SK-N-SH treated with all-trans-retinoic acid at 6 μM for 48 hours (cell line): ENCODE data around the gene IL17RD.

Experiments used
- ATAC-seq: fragments of 200-7000 bp; cut with Tn5 transposase; 3 replicates; pipeline ENCODE4 v1.9.1; 2020; ENCODE audit warnings: mild to moderate bottlenecking, moderate library complexity
- BACH2 ChIP-seq: fragments of 250-450 bp; sonication (Bioruptor Pico); IDR thresholded peaks from 2 replicates; pipeline ENCODE4 v1.9.0; 2021; ENCODE audit warnings: mild to moderate bottlenecking, borderline replicate concordance
- CSDC2 ChIP-seq: fragments of 250-450 bp; sonication (Bioruptor Pico); IDR thresholded peaks from 2 replicates; pipeline ENCODE4 v1.5.0; 2020; ENCODE audit warnings: mild to moderate bottlenecking, moderate library complexity
- CSRNP3 ChIP-seq: fragments of 250-450 bp; sonication (Bioruptor Pico); IDR thresholded peaks from 2 replicates; pipeline ENCODE4 v1.5.1; 2021; ENCODE audit warnings: mild to moderate bottlenecking, moderate library complexity
- ESRRG ChIP-seq: fragments of 250-450 bp; sonication (Bioruptor Pico); IDR thresholded peaks from 2 replicates; pipeline ENCODE4 v1.6.1; 2021; ENCODE audit warnings: mild to moderate bottlenecking
- GLIS3 ChIP-seq: fragments of 250-450 bp; sonication (Bioruptor Pico); IDR thresholded peaks from 2 replicates; pipeline ENCODE4 v1.5.0; 2020; ENCODE audit warnings: mild to moderate bottlenecking, moderate library complexity
- ISL1 ChIP-seq: fragments of 250-450 bp; sonication (Bioruptor Pico); IDR thresholded peaks from 2 replicates; pipeline ENCODE4 v2.1.2; 2022; ENCODE audit warnings: mild to moderate bottlenecking, moderate library complexity
- OSR1 ChIP-seq: fragments of 250-450 bp; sonication (Bioruptor Pico); IDR thresholded peaks from 2 replicates; pipeline ENCODE4 v1.8.0; 2022; ENCODE audit warnings: moderate library complexity, mild to moderate bottlenecking, inconsistent platforms
- PATZ1 ChIP-seq: fragments of 250-450 bp; sonication (Bioruptor Pico); IDR thresholded peaks from 2 replicates; pipeline ENCODE4 v1.8.0; 2020; ENCODE audit warnings: mild to moderate bottlenecking, moderate library complexity, borderline replicate concordance
- PPARA ChIP-seq: fragments of 250-450 bp; sonication (Bioruptor Pico); IDR thresholded peaks from 2 replicates; pipeline ENCODE4 v1.5.0; 2020; ENCODE audit warnings: mild to moderate bottlenecking, borderline replicate concordance
- RARB ChIP-seq: fragments of 250-450 bp; sonication (Bioruptor Pico); IDR thresholded peaks from 2 replicates; pipeline ENCODE4 v1.8.0; 2021; ENCODE audit warnings: mild to moderate bottlenecking, moderate library complexity
- SNAI2 ChIP-seq: fragments of 250-450 bp; sonication (Bioruptor Pico); IDR thresholded peaks from 2 replicates; pipeline ENCODE4 v1.5.0; 2020; ENCODE audit warnings: mild to moderate bottlenecking, moderate library complexity
- TCF4 ChIP-seq: fragments of 250-450 bp; sonication (Bioruptor Pico); IDR thresholded peaks from 2 replicates; pipeline ENCODE4 v1.8.0; 2021; ENCODE audit warnings: mild to moderate bottlenecking, moderate library complexity, borderline replicate concordance
- TOX ChIP-seq: fragments of 250-450 bp; sonication (Bioruptor Pico); IDR thresholded peaks from 2 replicates; pipeline ENCODE4 v1.8.0; 2021; ENCODE audit warnings: mild to moderate bottlenecking, moderate library complexity, borderline replicate concordance
- TSHZ2 ChIP-seq: fragments of 250-450 bp; sonication (Bioruptor Pico); IDR thresholded peaks from 2 replicates; pipeline ENCODE4 v1.5.0; 2020; ENCODE audit warnings: mild to moderate bottlenecking, moderate library complexity
- ZC3H10 ChIP-seq: fragments of 250-450 bp; sonication (Bioruptor Pico); IDR thresholded peaks from 2 replicates; pipeline ENCODE4 v1.5.1; 2021; ENCODE audit warnings: mild to moderate bottlenecking, moderate library complexity
- ZFP3 ChIP-seq: fragments of 250-450 bp; sonication (Bioruptor Pico); IDR thresholded peaks from 2 replicates; pipeline ENCODE4 v1.5.0; 2020; ENCODE audit warnings: mild to moderate bottlenecking, moderate library complexity
- ZFP30 ChIP-seq: fragments of 450-650 bp; formaldehyde crosslinking; IDR thresholded peaks from 2 replicates; pipeline ENCODE4 v1.5.0; 2022; ENCODE audit warnings: mild to moderate bottlenecking, moderate library complexity
- ZNF565 ChIP-seq: fragments of 450-650 bp; formaldehyde crosslinking; conservative IDR thresholded peaks from 2 replicates; pipeline ENCODE4 v1.5.0; 2020; ENCODE audit warnings: low read depth, mild to moderate bottlenecking, moderate library complexity
- ZNF70 ChIP-seq: fragments of 450-650 bp; formaldehyde crosslinking; IDR thresholded peaks from 2 replicates; pipeline ENCODE4 v1.5.0; 2020; ENCODE audit warnings: mild to moderate bottlenecking, moderate library complexity
- TF ChIP-seq, protein P1 (sequence below): fragments of 250-450 bp; sonication (Bioruptor Pico); IDR thresholded peaks from 2 replicates; pipeline ENCODE4 v1.5.1; 2020; ENCODE audit warnings: low read depth, mild to moderate bottlenecking, moderate library complexity

IL17RD gene

GRCh38 chr3:57105585-57105984 is 59.6 kb downstream of the IL17RD start:
- no peak for TF ChIP-seq RARB (CRISPR knock-in tag)
- no peak for TF ChIP-seq ZNF565 (CRISPR knock-in tag)
- TF ChIP-seq, protein P1, sequence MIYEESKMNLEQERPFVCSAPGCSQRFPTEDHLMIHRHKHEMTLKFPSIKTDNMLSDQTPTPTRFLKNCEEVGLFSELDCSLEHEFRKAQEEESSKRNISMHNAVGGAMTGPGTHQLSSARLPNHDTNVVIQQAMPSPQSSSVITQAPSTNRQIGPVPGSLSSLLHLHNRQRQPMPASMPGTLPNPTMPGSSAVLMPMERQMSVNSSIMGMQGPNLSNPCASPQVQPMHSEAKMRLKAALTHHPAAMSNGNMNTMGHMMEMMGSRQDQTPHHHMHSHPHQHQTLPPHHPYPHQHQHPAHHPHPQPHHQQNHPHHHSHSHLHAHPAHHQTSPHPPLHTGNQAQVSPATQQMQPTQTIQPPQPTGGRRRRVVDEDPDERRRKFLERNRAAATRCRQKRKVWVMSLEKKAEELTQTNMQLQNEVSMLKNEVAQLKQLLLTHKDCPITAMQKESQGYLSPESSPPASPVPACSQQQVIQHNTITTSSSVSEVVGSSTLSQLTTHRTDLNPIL: no peak
- TF ChIP-seq CSDC2 (CRISPR knock-in tag): no peak
- TF ChIP-seq TCF4 (CRISPR knock-in tag): no peak
- no peak for TF ChIP-seq SNAI2
- TF ChIP-seq ISL1 (CRISPR knock-in tag): no peak
- no peak for TF ChIP-seq TOX
- no peak for TF ChIP-seq GLIS3 (CRISPR knock-in tag)
- no peak for TF ChIP-seq ZFP30
- TF ChIP-seq ZC3H10: no peak
- no peak for TF ChIP-seq BACH2
- TF ChIP-seq, all 23 proteins: peak for 0

GRCh38 chr3:57100046-57100695 is 65.0 kb downstream of the IL17RD start:
- ATAC-seq: peak; percentile 96
- TF ChIP-seq BACH2 (no peak), TCF4 (CRISPR knock-in tag) (no peak), ZNF565 (CRISPR knock-in tag) (no peak), SNAI2 (no peak), ZFP30 (no peak), ZFP3 (CRISPR knock-in tag) (no peak), ISL1 (CRISPR knock-in tag) (no peak), ZC3H10 (no peak), OSR1 (no peak)
- TF ChIP-seq, all 23 proteins: peak for 0

More at GRCh38 chr3:57105585-57105984, 59.6 kb downstream of the IL17RD start:
- no peak for ATAC-seq

GRCh38 chr3:57098418-57099310 is 66.5 kb downstream of the IL17RD start:
- ATAC-seq: no peak
- TF ChIP-seq ZNF70 (no peak), CSRNP3 (CRISPR knock-in tag) (no peak), OSR1 (no peak), PPARA (CRISPR knock-in tag) (no peak), ZFP30 (no peak), PATZ1 (CRISPR knock-in tag) (no peak), BACH2 (no peak), SNAI2 (no peak), ISL1 (CRISPR knock-in tag) (no peak), ESRRG (CRISPR knock-in tag) (no peak), ZC3H10 (no peak)
- TF ChIP-seq, protein P1: no peak

DNA sequence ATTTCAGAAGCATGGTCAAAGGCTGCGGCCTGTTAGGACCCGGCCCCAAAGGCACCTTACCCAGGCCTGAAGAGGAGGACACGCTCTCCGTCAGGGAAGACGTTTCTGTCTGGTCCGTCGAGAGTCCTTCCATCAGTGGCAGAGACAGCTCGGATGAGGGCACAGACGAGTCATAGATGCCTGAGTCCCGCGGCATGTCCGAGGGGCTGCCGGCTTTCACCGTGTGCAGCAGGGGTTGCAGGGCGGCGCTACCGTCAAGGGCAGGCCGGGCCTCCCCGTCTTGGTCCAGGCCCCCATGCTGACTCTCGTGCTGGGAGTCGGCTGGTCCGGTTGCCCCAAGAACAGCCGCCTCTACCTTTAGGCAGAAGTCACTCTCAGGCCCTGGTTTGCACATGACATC is 67.6 kb downstream of the IL17RD start:
- TF ChIP-seq ZNF70: no peak
- no peak for TF ChIP-seq ISL1 (CRISPR knock-in tag)
- TF ChIP-seq, protein P1: no peak
- no peak for TF ChIP-seq CSRNP3 (CRISPR knock-in tag)
- TF ChIP-seq ESRRG (CRISPR knock-in tag): no peak
- TF ChIP-seq OSR1: no peak
- no peak for TF ChIP-seq PPARA (CRISPR knock-in tag)
- no peak for TF ChIP-seq TSHZ2 (CRISPR knock-in tag)
- no peak for TF ChIP-seq TOX
- no peak for TF ChIP-seq TCF4 (CRISPR knock-in tag)
- TF ChIP-seq BACH2: no peak
- TF ChIP-seq GLIS3 (CRISPR knock-in tag): no peak
- TF ChIP-seq ZC3H10: no peak
- ATAC-seq: no peak
